ENCODE measurements around the gene MEGF9.

GRCh38 chr9:120741191-120741590, 26.9 kb upstream of the MEGF9 start:
- TF ChIP-seq CTCF (IDR thresholded peaks at IDR 0.05) (no peak), POLR2A (IDR thresholded peaks at IDR 0.05) (no peak), EP300 (IDR thresholded peaks at IDR 0.05) (no peak), POLR2AphosphoS5 (IDR thresholded peaks at IDR 0.05) (no peak)

Measured in sigmoid colon (tissue), 4 donors.